HG03103 (cell line): ENCODE data around the gene SEPTIN1.

Experiments
- ATAC-seq: cut with Tn5 transposase; IDR thresholded peaks from one replicate; pipeline ENCODE4 v1.9.1; 2021; ENCODE audit warnings: low read depth; ENCODE audit not compliant: unreplicated experiment

SEPTIN1 gene

GRCh38 chr16:30382111-30382881 is at the start of gene SEPTIN1:
Gene SEPTIN1, minus strand, starts transcription at chr16:30382561. Its CDS starts 19 bp downstream, at chr16:30382542.
- no peak for ATAC-seq

- ATAC-seq = no peak
Observed at GRCh38 chr16:30430428-30430970, 48.1 kb upstream of the SEPTIN1 start.

GRCh38 chr16:30429678-30430427 is 47.5 kb upstream of the SEPTIN1 start, which contains the start of gene DCTPP1:
Gene DCTPP1, minus strand, starts transcription at chr16:30430030. Its CDS starts 50 bp downstream, at chr16:30429980.
- ATAC-seq = peak; percentile 97

- ATAC-seq = no peak
Observed at GRCh38 chr16:30429418-30429677, 47.0 kb upstream of the SEPTIN1 start.

GRCh38 chr16:30428055-30428454 is 45.7 kb upstream of the SEPTIN1 start:
- ATAC-seq = no peak

- ATAC-seq = no peak
Observed at GRCh38 chr16:30421010-30421409, 38.6 kb upstream of the SEPTIN1 start.

GRCh38 chr16:30418350-30419181 is 36.2 kb upstream of the SEPTIN1 start:
- ATAC-seq = no peak

- ATAC-seq = peak; percentile 78
Observed at GRCh38 chr16:30417529-30418349, 35.4 kb upstream of the SEPTIN1 start.

- ATAC-seq = no peak
Observed at GRCh38 chr16:30416624-30417528, 34.5 kb upstream of the SEPTIN1 start.

GRCh38 chr16:30416047-30416603 is 33.8 kb upstream of the SEPTIN1 start:
- no peak for ATAC-seq

GRCh38 chr16:30414159-30414558 is 31.8 kb upstream of the SEPTIN1 start:
- no peak for ATAC-seq

GRCh38 chr16:30413112-30413806 is 30.9 kb upstream of the SEPTIN1 start:
- ATAC-seq = no peak

GRCh38 chr16:30409125-30410060 is 27.0 kb upstream of the SEPTIN1 start:
- ATAC-seq = no peak

GRCh38 chr16:30407804-30408534 is 25.6 kb upstream of the SEPTIN1 start:
- no peak for ATAC-seq

GRCh38 chr16:30407102-30407803 is 24.9 kb upstream of the SEPTIN1 start, which contains the start of gene ZNF771:
Gene ZNF771, plus strand, starts transcription at chr16:30407606. Its CDS starts 448 bp downstream, at chr16:30408054.
- peak; percentile 62 for ATAC-seq

GRCh38 chr16:30406795-30407101 is 24.4 kb upstream of the SEPTIN1 start:
- ATAC-seq = no peak
